GM19452 (cell line): Measurements from ENCODE around the gene ETNK2.

Experiments
- ATAC-seq: cut with Tn5 transposase; IDR thresholded peaks from one replicate; pipeline ENCODE4 v1.9.1; 2021; ENCODE audit not compliant: unreplicated experiment

Gene ETNK2

GRCh38 chr1:204178487-204179281 is 26.8 kb upstream of the ETNK2 start:
- no peak for ATAC-seq

DNA sequence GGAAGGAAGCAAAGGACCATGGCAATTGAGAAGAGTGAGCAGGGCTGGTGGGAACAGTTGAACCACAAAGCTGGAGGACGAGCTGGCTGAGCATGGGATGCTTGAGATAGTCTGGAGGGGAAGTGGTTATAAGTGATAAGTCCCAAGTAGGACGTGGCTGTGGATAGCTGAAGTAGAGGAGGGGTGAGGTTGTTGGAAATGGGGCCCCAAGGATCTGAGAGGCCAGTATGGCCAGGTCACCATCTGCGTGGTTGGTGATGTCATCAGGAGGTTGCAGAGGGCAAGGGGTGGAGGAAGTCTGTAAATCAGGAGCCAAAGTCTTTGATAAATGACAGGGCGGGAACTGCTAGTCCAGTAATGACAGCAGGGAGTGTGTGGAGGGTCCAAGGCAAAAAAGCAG is 25.3 kb upstream of the ETNK2 start:
- ATAC-seq = no peak

GRCh38 chr1:204176049-204176448 is 24.2 kb upstream of the ETNK2 start:
- no peak for ATAC-seq

GRCh38 chr1:204174958-204175357 is 23.1 kb upstream of the ETNK2 start:
- no peak for ATAC-seq

DNA sequence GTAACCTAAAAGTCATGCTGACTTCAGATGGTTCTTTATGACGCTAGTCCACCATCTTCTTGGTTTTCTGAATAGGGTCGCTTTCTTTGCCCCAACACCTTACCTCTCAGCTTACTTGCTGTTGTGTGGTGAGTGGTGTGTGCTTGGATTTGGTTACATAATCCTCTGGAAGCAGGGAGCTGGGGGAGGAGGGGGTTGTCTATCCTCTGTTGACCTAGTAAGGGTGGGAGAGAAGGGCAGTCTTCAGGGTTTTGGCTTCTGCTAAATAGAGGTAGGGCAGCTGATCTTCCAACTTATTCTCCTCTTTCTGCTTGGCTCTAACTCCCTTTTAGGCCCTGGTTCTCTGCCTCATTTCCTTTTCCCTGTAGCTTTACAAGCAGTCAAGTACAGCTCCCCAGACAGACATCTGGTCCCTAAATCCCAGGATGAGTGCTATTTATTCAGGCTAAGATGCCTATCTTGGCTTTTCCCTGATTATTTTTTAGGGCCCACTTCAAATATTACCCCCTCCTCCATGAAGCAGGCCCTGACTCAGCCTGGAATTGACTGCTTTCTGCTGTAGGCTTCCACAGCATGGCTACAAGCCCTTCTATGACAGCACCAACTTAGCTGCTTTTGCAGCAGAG is 20.7 kb upstream of the ETNK2 start:
- ATAC-seq = no peak

- no peak for ATAC-seq
Observed at GRCh38 chr1:204171751-204172178, 19.9 kb upstream of the ETNK2 start.

- no peak for ATAC-seq
Observed at GRCh38 chr1:204170494-204171155, 18.8 kb upstream of the ETNK2 start.

- ATAC-seq = no peak
Observed at GRCh38 chr1:204169858-204170257, 18.0 kb upstream of the ETNK2 start.

DNA sequence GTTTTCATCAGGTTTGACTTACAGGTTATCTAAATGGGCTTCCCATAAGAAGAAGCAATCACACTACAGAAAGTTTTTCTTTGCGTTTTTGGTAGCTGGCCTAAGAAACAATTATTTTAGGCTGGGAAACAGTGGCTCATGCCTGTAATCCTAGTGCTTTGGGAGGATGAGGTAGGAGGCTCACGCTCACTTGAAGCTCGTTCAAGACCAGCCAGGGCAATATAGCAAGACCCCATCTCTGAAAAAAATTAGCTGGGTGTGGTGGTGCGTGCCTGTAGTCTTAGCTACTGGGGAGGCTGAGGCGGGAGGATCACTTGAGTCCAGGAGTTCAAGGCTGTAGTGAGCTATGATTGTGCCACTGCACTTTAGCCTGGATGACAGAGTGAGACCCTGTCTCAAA is 15.9 kb upstream of the ETNK2 start:
- no peak for ATAC-seq

DNA sequence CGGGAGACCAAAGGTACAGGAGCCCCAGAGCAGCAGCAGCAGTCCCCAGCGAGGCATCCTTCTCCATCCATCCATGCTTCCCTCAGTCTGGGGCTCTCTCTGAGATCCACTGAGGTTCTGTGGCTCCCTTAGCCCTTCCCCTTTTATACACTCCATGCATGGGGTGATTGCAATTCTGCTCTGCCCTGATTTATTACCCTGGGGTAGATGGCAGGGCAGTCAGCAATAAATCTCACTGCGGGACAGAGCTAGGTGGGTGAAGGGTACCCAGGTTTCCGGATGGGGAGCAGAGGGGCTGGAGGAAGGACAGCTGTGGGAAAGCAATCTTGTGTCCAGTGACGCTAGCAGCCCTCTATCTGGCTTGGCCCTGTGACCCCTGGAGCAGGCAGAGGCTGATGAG is 14.4 kb upstream of the ETNK2 start, which contains the start of gene REN:
TSS of gene REN (minus strand) at position 119 of the 400 bp plus-strand sequence. CDS start at position 75, 44 bp downstream.
- ATAC-seq = no peak

DNA sequence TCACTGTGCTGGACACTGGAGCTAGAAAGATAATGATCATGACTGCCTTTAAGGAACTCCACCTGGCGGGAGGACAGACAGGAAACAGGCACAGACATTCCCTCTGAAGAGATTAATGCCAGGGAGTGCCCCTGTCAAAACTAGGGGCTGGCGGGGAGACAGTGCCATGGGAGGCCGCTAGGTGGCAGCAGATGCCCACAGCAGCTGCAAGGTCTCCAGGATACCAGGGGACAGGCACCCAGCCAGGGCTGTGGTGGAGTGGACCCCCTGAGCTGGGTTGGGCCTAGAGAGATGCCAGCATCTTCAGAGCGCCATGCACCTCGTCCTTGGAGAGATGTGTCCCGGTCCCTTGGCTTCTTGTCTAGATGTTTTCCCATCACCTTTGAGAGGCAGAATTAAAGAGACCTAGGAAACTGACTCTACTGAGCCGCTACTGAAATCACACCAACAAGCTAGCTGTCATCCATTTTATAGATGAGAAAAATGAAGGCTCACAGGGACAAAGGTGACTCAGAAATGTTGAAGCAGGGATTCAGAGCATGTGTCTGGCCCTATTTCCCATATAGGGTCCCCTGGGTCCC is 10.7 kb upstream of the ETNK2 start:
- ATAC-seq = peak; percentile 67

GRCh38 chr1:204161609-204162493 is 10.0 kb upstream of the ETNK2 start:
- no peak for ATAC-seq

GRCh38 chr1:204157962-204158361 is 6.1 kb upstream of the ETNK2 start:
- no peak for ATAC-seq

GRCh38 chr1:204155881-204156280 is 4.0 kb upstream of the ETNK2 start:
- no peak for ATAC-seq

- ATAC-seq = no peak
Observed at GRCh38 chr1:204154568-204155255, 2.9 kb upstream of the ETNK2 start.

DNA sequence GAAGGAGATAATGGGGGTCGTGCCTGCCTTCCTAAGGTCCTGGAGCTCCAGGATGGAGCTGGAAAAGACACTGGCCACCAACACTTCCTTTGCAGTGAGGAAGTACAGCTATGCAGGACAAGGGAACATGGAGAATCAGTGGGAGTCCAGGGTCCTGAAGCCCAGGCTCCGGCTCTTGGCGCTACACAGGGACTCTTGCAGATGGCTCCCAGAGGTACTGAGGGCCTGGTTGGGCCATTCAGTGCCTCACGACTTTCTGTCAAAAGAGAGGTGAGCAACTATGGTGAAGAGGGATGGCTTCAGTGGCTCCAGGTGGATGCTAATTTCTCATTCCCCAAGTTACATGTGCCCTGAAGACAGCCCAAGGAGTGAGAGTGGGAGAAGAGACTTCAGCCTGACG is 1.8 kb upstream of the ETNK2 start:
- ATAC-seq = no peak

GRCh38 chr1:204152310-204153044 is 633 bp upstream of the ETNK2 start:
- no peak for ATAC-seq

GRCh38 chr1:204150702-204151551 is 917 bp downstream of the ETNK2 start:
- no peak for ATAC-seq
